OCI-LY7 (cell line): ENCODE results near the gene FOSB.

Experiments used
- EZH2phosphoT487 ChIP-seq: fragments of 200-600 bp; sonication (generic); IDR thresholded peaks from 2 replicates; pipeline ENCODE4 v1.6.1; 2018; ENCODE audit warnings: low read depth, borderline replicate concordance, mild to moderate bottlenecking, mixed run types, antibody characterized with exemption, low read length, moderate library complexity, mixed read lengths
- TF ChIP-seq, protein P1 (sequence below): fragments of 200-600 bp; sonication (generic); conservative IDR thresholded peaks from 2 replicates; pipeline ENCODE4 v1.5.1; 2014; ENCODE audit warnings: mild to moderate bottlenecking, antibody characterized with exemption, low read length, moderate library complexity, mixed read lengths

DNA sequence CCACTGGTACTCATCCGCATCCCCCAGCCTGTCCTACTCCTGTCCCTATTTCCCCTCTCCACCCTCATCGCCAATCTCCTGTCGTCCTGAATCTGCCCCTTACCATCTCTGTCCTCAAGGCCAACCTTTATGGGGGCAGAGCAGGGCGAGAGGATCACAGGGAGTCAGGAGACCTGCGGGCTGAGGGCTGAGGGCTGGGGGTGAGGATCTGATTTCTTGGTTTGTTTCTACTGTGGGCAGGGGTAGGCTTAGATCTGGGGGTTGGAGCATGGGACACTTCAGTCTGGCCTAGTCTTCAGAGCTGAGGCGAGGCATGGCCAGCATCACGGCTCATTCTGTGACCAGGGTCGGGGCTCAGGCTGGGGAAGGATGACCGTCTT lies 27.5 kb upstream of the FOSB start:
- TF ChIP-seq, protein P1, sequence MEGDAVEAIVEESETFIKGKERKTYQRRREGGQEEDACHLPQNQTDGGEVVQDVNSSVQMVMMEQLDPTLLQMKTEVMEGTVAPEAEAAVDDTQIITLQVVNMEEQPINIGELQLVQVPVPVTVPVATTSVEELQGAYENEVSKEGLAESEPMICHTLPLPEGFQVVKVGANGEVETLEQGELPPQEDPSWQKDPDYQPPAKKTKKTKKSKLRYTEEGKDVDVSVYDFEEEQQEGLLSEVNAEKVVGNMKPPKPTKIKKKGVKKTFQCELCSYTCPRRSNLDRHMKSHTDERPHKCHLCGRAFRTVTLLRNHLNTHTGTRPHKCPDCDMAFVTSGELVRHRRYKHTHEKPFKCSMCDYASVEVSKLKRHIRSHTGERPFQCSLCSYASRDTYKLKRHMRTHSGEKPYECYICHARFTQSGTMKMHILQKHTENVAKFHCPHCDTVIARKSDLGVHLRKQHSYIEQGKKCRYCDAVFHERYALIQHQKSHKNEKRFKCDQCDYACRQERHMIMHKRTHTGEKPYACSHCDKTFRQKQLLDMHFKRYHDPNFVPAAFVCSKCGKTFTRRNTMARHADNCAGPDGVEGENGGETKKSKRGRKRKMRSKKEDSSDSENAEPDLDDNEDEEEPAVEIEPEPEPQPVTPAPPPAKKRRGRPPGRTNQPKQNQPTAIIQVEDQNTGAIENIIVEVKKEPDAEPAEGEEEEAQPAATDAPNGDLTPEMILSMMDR, result no peak
- no peak for TF ChIP-seq EZH2phosphoT487
